Measurements from ENCODE around the gene DNAI2.

- TF ChIP-seq POLR2A (IDR thresholded peaks at IDR 0.05), result no peak
- TF ChIP-seq, protein P1, sequence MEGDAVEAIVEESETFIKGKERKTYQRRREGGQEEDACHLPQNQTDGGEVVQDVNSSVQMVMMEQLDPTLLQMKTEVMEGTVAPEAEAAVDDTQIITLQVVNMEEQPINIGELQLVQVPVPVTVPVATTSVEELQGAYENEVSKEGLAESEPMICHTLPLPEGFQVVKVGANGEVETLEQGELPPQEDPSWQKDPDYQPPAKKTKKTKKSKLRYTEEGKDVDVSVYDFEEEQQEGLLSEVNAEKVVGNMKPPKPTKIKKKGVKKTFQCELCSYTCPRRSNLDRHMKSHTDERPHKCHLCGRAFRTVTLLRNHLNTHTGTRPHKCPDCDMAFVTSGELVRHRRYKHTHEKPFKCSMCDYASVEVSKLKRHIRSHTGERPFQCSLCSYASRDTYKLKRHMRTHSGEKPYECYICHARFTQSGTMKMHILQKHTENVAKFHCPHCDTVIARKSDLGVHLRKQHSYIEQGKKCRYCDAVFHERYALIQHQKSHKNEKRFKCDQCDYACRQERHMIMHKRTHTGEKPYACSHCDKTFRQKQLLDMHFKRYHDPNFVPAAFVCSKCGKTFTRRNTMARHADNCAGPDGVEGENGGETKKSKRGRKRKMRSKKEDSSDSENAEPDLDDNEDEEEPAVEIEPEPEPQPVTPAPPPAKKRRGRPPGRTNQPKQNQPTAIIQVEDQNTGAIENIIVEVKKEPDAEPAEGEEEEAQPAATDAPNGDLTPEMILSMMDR (IDR thresholded peaks at IDR 0.05), result no peak
These were observed 85.9 kb downstream of the DNAI2 start for GRCh38 chr17:74359916-74360315.

Measured in uterus (tissue), 2 donors.